GM10266 (cell line): ENCODE data around the gene ZNF445.

Experiments
- DNase-seq: peaks from one replicate; pipeline ENCODE4 v3.0.0; 2012; ENCODE audit errors: extremely low spot score
- TF ChIP-seq, protein P1 (sequence below): IDR thresholded peaks from 2 replicates; pipeline ENCODE4 v1.5.1; 2012; ENCODE audit warnings: mild to moderate bottlenecking, low read depth; ENCODE audit not compliant: control insufficient read depth, insufficient read depth; ENCODE audit errors: missing control alignments

Gene ZNF445

DNA sequence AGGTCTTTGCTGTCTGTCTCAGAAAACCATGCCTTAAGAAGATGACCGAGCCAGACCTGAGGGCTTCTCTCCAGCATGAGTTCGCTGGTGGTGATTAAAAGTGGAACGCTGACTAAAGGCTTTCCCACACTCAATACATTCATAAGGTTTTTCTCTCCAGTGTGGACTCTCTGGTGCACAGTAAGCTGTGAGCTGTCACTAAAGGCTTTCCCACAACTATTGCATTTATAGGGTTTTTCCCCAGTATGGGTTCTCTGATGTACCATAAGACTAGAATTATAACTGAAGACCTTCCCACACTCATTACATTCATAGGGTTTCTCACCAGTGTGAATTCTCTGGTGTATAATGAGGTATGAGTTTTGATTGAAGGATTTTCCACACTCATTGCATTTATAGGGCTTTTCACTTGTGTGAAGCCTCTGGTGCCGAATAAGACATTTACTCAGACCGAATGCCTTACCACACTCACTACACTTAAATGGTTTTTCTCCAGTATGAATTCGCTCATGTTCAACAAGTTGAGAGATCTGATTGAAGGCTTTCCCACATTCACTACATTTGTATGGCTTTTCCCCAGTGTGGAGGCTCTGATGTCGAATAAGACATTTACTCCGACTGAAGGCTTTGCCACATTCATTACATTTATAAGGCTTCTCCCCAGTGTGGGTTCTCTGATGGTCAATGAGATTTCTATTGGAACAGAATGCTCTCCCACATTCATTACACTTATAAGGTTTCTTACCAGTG is 21.9 kb upstream of the ZNF445 start:
- DNase-seq = no peak
- TF ChIP-seq, protein P1, sequence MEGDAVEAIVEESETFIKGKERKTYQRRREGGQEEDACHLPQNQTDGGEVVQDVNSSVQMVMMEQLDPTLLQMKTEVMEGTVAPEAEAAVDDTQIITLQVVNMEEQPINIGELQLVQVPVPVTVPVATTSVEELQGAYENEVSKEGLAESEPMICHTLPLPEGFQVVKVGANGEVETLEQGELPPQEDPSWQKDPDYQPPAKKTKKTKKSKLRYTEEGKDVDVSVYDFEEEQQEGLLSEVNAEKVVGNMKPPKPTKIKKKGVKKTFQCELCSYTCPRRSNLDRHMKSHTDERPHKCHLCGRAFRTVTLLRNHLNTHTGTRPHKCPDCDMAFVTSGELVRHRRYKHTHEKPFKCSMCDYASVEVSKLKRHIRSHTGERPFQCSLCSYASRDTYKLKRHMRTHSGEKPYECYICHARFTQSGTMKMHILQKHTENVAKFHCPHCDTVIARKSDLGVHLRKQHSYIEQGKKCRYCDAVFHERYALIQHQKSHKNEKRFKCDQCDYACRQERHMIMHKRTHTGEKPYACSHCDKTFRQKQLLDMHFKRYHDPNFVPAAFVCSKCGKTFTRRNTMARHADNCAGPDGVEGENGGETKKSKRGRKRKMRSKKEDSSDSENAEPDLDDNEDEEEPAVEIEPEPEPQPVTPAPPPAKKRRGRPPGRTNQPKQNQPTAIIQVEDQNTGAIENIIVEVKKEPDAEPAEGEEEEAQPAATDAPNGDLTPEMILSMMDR = no peak

DNA sequence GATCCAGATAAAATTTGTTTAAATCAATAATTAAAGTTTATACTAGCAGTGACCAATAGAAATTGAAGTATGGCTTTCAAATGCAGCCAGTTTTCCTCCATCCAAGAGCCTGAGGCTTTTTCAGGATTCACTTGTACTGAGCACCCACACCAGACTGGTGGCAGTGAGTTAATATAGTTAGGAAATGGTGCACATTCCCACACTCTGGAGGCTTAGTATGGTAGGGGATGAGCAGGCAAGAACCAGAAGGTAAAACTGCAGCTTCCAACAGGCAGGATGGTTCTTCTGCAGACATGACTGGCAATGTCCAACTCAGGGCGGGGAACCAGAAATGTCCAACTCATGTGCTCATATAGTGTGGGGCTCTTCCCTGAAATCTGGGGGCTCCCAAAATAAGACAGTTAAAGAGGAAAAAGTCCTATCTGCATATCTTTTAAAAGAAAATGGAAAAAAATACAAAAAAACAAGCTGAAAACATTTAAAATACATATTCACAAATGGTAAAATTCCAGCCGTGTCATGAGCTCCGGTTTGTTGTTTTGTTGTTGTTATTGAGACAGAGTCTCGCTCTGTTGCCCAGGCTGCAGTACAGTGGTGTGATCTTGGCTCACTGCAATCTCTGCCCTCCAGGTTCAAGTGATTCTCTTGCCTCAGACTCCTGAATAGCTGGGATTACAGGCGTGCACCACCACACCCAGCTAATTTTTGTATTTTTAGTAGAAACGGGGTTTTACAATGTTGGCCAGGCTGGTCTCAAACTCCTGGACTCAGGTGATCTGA is 18.4 kb upstream of the ZNF445 start:
- TF ChIP-seq, protein P1 = no peak
- DNase-seq = no peak

GRCh38 chr3:44492496-44492895 is 15.0 kb upstream of the ZNF445 start:
- no peak for DNase-seq
- TF ChIP-seq, protein P1 = no peak

GRCh38 chr3:44482721-44483120 is 5.3 kb upstream of the ZNF445 start:
- DNase-seq = no peak
- TF ChIP-seq, protein P1 = no peak

DNA sequence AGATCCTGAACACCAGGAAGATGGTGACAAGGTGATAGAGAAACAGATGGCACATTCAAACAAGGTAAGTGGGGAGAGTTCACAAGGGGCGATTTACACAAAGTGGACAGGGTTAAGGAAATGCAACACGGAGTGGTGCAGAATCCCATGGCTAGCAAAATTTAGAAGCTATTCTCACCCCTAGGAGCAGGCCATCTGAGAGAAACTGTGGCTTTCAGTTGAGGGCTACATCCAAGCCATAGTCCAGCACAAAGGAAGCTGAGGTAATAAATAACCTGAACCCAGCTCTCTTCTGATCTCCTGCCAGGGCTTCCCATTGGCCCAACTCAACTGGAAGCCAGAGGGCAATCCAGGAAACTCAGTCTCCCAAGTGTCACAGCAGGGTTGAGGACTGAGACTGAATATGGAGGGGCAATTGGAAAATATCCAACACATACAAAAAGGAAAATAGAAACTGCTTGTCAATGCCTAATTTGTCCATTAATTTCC is 1.2 kb upstream of the ZNF445 start:
- no peak for DNase-seq
- TF ChIP-seq, protein P1 = no peak

DNA sequence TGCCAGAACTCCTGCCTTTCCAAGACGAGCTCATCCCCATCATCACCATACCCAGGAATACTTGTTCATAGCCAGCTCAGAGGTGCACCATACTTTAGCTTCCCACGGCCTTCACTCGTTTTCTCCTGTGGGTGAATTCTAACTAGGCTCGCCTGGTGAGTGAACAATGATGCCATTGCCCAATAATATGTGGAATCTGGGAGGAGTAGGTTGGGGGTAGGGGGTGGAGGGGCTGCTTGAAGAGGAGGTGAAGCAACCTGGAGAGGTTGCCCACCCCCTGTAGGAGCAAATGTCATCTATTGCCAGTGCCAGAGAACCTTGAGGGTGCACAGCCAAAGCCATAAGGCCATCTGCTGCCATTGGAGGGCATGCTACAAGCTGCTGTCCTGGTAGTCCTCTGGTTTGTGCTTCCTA is 592 bp upstream of the ZNF445 start:
- no peak for DNase-seq
- TF ChIP-seq, protein P1 = no peak

- DNase-seq = no peak
- TF ChIP-seq, protein P1 = no peak
Observed at GRCh38 chr3:44476963-44477311, 533 bp downstream of the ZNF445 start.
